WTC11 (cell line): Measurements from ENCODE around the gene XPR1. TPM values are rescaled to one million over a fixed set of nuclear protein-coding genes. Genes with fewer than 3 reads are reported as not detected.

Experiments used
- ATAC-seq: fragments of 200-7000 bp; cut with Tn5 transposase; 2 replicates; pipeline ENCODE4 v1.10.0; 2021; ENCODE audit warnings: mild to moderate bottlenecking, moderate library complexity
- CTCF ChIA-PET: fragments of 300-600 bp; sonication (Branson Sonifier 250); formaldehyde crosslinking; loops from one replicate; lab custom pipeline; 2021; ENCODE audit warnings: antibody characterized with exemption; lab: Charles Lee
- POLR2A ChIA-PET: fragments of 350-600 bp; sonication (Branson Sonifier 250); formaldehyde crosslinking; loops from one replicate; lab custom pipeline; 2021; ENCODE audit warnings: antibody characterized with exemption; lab: Charles Lee
- DNase-seq: peaks from one replicate; pipeline ENCODE4 v3.0.0; 2021; ENCODE audit warnings: low spot score
- H3K27ac Mint-ChIP-seq: 2 replicates; pipeline ENCODE4 v1.8.0; 2021; ENCODE audit warnings: mixed read lengths
- H3K27me3 Mint-ChIP-seq: 2 replicates; pipeline ENCODE4 v1.8.0; 2021; ENCODE audit warnings: low read depth, mild to moderate bottlenecking, moderate library complexity, mixed read lengths
- H3K36me3 Mint-ChIP-seq: 2 replicates; pipeline ENCODE4 v1.8.0; 2021; ENCODE audit warnings: mixed read lengths
- H3K4me1 Mint-ChIP-seq: 2 replicates; pipeline ENCODE4 v1.8.0; 2022; ENCODE audit warnings: mixed read lengths
- H3K4me3 Mint-ChIP-seq: 2 replicates; pipeline ENCODE4 v1.8.0; 2021; ENCODE audit warnings: mild to moderate bottlenecking, moderate library complexity, mixed read lengths
- H3K9me3 Mint-ChIP-seq: 2 replicates; pipeline ENCODE4 v1.8.0; 2021; ENCODE audit warnings: mixed read lengths
- ATF1 ChIP-seq: sonication (generic); formaldehyde crosslinking; IDR thresholded peaks from 2 replicates; pipeline ENCODE4 v1.8.1; 2023; ENCODE audit warnings: mild to moderate bottlenecking, moderate library complexity, missing genetic modification reagents
- E2F1 ChIP-seq: sonication (generic); formaldehyde crosslinking; IDR thresholded peaks from 2 replicates; pipeline ENCODE4 v1.8.0; 2022; ENCODE audit warnings: mild to moderate bottlenecking, missing genetic modification reagents
- HMGA2 ChIP-seq: fragments of 250-450 bp; sonication (Bioruptor Pico); IDR thresholded peaks from 2 replicates; pipeline ENCODE4 v1.4.0; 2021; ENCODE audit warnings: mild to moderate bottlenecking, moderate library complexity
- IRF2 ChIP-seq: sonication (generic); formaldehyde crosslinking; IDR thresholded peaks from 2 replicates; pipeline ENCODE4 v1.8.0; 2022; ENCODE audit warnings: low read depth, missing genetic modification reagents, borderline replicate concordance
- JUN ChIP-seq: sonication (generic); formaldehyde crosslinking; IDR thresholded peaks from 2 replicates; pipeline ENCODE4 v1.8.0; 2023; ENCODE audit warnings: mild to moderate bottlenecking, missing genetic modification reagents
- KAT7 ChIP-seq: sonication (generic); formaldehyde crosslinking; IDR thresholded peaks from 2 replicates; pipeline ENCODE4 v1.8.1; 2023; ENCODE audit warnings: missing genetic modification reagents, mild to moderate bottlenecking, borderline replicate concordance
- NR1H2 ChIP-seq: sonication (generic); formaldehyde crosslinking; IDR thresholded peaks from 2 replicates; pipeline ENCODE4 v1.9.0; 2021; ENCODE audit warnings: mild to moderate bottlenecking, moderate library complexity, missing genetic modification reagents
- NR3C1 ChIP-seq: sonication (generic); formaldehyde crosslinking; conservative IDR thresholded peaks from 2 replicates; pipeline ENCODE4 v1.8.1; 2023; ENCODE audit warnings: low read depth, mild to moderate bottlenecking, missing genetic modification reagents
- OVOL2 ChIP-seq: fragments of 250-450 bp; sonication (Bioruptor Pico); IDR thresholded peaks from 2 replicates; pipeline ENCODE4 v1.9.0; 2021; ENCODE audit warnings: mild to moderate bottlenecking, borderline replicate concordance
- PRDM15 ChIP-seq: sonication (generic); formaldehyde crosslinking; IDR thresholded peaks from 2 replicates; pipeline ENCODE4 v1.8.0; 2022; ENCODE audit warnings: missing genetic modification reagents
- SMAD3 ChIP-seq: sonication (generic); formaldehyde crosslinking; IDR thresholded peaks from 2 replicates; pipeline ENCODE4 v1.8.0; 2022; ENCODE audit warnings: missing genetic modification reagents, mild to moderate bottlenecking, borderline replicate concordance
- TEAD4 ChIP-seq: sonication (generic); formaldehyde crosslinking; IDR thresholded peaks from 2 replicates; pipeline ENCODE4 v1.8.0; 2022; ENCODE audit warnings: mild to moderate bottlenecking, missing genetic modification reagents
- ZMAT4 ChIP-seq: fragments of 250-450 bp; sonication (Bioruptor Pico); IDR thresholded peaks from 2 replicates; pipeline ENCODE4 v1.9.0; 2021; ENCODE audit warnings: mild to moderate bottlenecking
- ZNF263 ChIP-seq: sonication (generic); formaldehyde crosslinking; IDR thresholded peaks from 2 replicates; pipeline ENCODE4 v1.8.1; 2022; ENCODE audit warnings: low read depth, mild to moderate bottlenecking, moderate library complexity, missing genetic modification reagents
- ZNF425 ChIP-seq: fragments of 250-450 bp; sonication (Bioruptor Pico); conservative IDR thresholded peaks from 2 replicates; pipeline ENCODE4 v1.9.0; 2021; ENCODE audit warnings: mild to moderate bottlenecking
- ZNF512 ChIP-seq: sonication (generic); formaldehyde crosslinking; IDR thresholded peaks from 2 replicates; pipeline ENCODE4 v1.8.1; 2022; ENCODE audit warnings: missing genetic modification reagents, borderline replicate concordance
- total RNA-seq: library from RNA; stranded (reverse); gene quantifications from 3 replicates; pipeline ENCODE4 v1.2.3, GENCODE V29; 2021

The XPR1 gene
- total RNA-seq, 1 experiment from 2014 or later: 34.6 TPM

- no peak overlapping the region for H3K27ac Mint-ChIP-seq
- H3K27me3 Mint-ChIP-seq: no peaks in the 10 kb centered on the region
- H3K4me3 Mint-ChIP-seq: no peak overlapping the region
- CTCF ChIA-PET: no interaction called here
- H3K4me1 Mint-ChIP-seq: peaks cover 6% of the 10 kb centered on the region; the same call in 1 of the 2 replicates
- TF ChIP-seq ATF1 (CRISPR knock-in tag) (no peak), NR1H2 (CRISPR knock-in tag) (no peak), JUN (CRISPR knock-in tag) (no peak), ZNF512 (CRISPR knock-in tag) (no peak), PRDM15 (CRISPR knock-in tag) (no peak), ZNF425 (CRISPR knock-in tag) (no peak), IRF2 (CRISPR knock-in tag) (no peak)
- H3K9me3 Mint-ChIP-seq: peaks cover 12% of the 10 kb centered on the region
- POLR2A ChIA-PET: no interaction called here
- peaks cover 13% of the 10 kb centered on the region for H3K36me3 Mint-ChIP-seq
- ATAC-seq (no peak), DNase-seq (no peak)
Measured at GRCh38 chr1:180646093-180646492, 14.3 kb downstream of the XPR1 start.

- Mint-ChIP-seq H3K27ac (no peak overlapping the region), H3K4me3 (no peak overlapping the region), H3K4me1 (peaks cover 6% of the 10 kb centered on the region; the same call in 1 of the 2 replicates), H3K27me3 (no peaks in the 10 kb centered on the region), H3K36me3 (peaks cover 13% of the 10 kb centered on the region), H3K9me3 (peaks cover 12% of the 10 kb centered on the region)
- DNase-seq: no peak
- TF ChIP-seq OVOL2 (CRISPR knock-in tag): no peak
- TF ChIP-seq ZMAT4 (CRISPR knock-in tag): no peak
- no peak for TF ChIP-seq ZNF263 (CRISPR knock-in tag)
- TF ChIP-seq NR3C1 (CRISPR knock-in tag): no peak
- no peak for TF ChIP-seq E2F1 (CRISPR knock-in tag)
- TF ChIP-seq TEAD4: no peak
- TF ChIP-seq KAT7 (CRISPR knock-in tag): no peak
- no peak for TF ChIP-seq PRDM15 (CRISPR knock-in tag)
- TF ChIP-seq HMGA2 (CRISPR knock-in tag): no peak
- TF ChIP-seq SMAD3: no peak
- ChIA-PET POLR2A (no interaction called here), CTCF (no interaction called here)
- no peak for ATAC-seq
Measured at GRCh38 chr1:180646547-180646946, 14.7 kb downstream of the XPR1 start.
